ENCODE measurements around the gene PAK5.

The PAK5 gene

GRCh38 chr20:9517297-9518162, 321.3 kb downstream of the PAK5 start:
- DNase-seq (ENCODE audit: low spot score), result no peak

GRCh38 chr20:9516234-9516871, 322.5 kb downstream of the PAK5 start:
- no peak for DNase-seq (ENCODE audit: low spot score)

GRCh38 chr20:9515741-9516233, 323.1 kb downstream of the PAK5 start:
- no peak for DNase-seq (ENCODE audit: low spot score)

- DNase-seq (ENCODE audit: low spot score), result no peak
Measured at GRCh38 chr20:9515214-9515585, 323.7 kb downstream of the PAK5 start.

GRCh38 chr20:9514461-9515213, 324.2 kb downstream of the PAK5 start, which contains the start of gene LAMP5:
LAMP5 (plus strand) TSS chr20:9514590; CDS start chr20:9514853, 263 bp downstream.
- no peak for DNase-seq (ENCODE audit: low spot score)

- DNase-seq (ENCODE audit: low spot score), result no peak
Measured at GRCh38 chr20:9514072-9514460, 324.8 kb downstream of the PAK5 start.

- no peak for DNase-seq (ENCODE audit: low spot score)
Measured at GRCh38 chr20:9510911-9511310, 328.0 kb downstream of the PAK5 start.

- DNase-seq (ENCODE audit: low spot score), result no peak
Measured at GRCh38 chr20:9509246-9509645, 329.6 kb downstream of the PAK5 start.

- DNase-seq (ENCODE audit: low spot score), result no peak
Measured at GRCh38 chr20:9508696-9509178, 330.1 kb downstream of the PAK5 start.

- DNase-seq (ENCODE audit: low spot score), result no peak
Measured at GRCh38 chr20:9508240-9508661, 330.6 kb downstream of the PAK5 start.

- no peak for DNase-seq (ENCODE audit: low spot score)
Measured at GRCh38 chr20:9507544-9508239, 331.2 kb downstream of the PAK5 start.

GRCh38 chr20:9506964-9507369, 331.9 kb downstream of the PAK5 start:
- no peak for DNase-seq (ENCODE audit: low spot score)

- no peak for DNase-seq (ENCODE audit: low spot score)
Measured at GRCh38 chr20:9506280-9506821, 332.5 kb downstream of the PAK5 start.

- no peak for DNase-seq (ENCODE audit: low spot score)
Measured at GRCh38 chr20:9503526-9504245, 335.2 kb downstream of the PAK5 start.

GRCh38 chr20:9501473-9501872, 337.4 kb downstream of the PAK5 start:
- no peak for DNase-seq (ENCODE audit: low spot score)

GRCh38 chr20:9500121-9500520, 338.8 kb downstream of the PAK5 start:
- DNase-seq (ENCODE audit: low spot score), result no peak

GRCh38 chr20:9499126-9499899, 339.6 kb downstream of the PAK5 start:
- DNase-seq (ENCODE audit: low spot score), result no peak

GRCh38 chr20:9498322-9498721, 340.6 kb downstream of the PAK5 start:
- DNase-seq (ENCODE audit: low spot score), result no peak

- no peak for DNase-seq (ENCODE audit: low spot score)
Measured at GRCh38 chr20:9496155-9496554, 342.7 kb downstream of the PAK5 start.

- no peak for DNase-seq (ENCODE audit: low spot score)
Measured at GRCh38 chr20:9495701-9496100, 343.2 kb downstream of the PAK5 start.
